ENCODE measurements around the gene PRSS37.
"Not testable (repeated sequence)": the region's sequence is repeated elsewhere in the genome, so short reads cannot be mapped to it uniquely, and the experiment has no call there.

DNA sequence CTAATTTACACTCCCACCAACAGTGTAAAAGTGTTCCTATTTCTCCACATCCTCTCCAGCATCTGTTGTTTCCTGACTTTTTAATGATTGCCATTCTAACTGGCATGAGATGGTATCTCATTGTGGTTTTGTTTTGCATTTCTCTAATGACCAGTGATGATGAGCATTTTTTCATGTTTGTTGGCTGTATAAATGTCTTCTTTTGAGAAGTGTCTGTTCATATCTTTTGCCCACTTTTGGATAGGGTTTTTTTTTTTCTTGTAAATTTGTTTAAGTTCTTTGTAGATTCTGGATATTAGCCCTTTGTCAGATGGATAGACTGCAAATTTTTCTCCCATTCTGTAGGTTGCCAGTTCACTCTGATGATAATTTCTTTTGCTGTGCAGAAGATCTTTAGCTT, 18.9 kb downstream of the PRSS37 start:
- TF ChIP-seq POLR2A, EP300 (IDR thresholded peaks at IDR 0.05): not testable (repeated sequence)
- TF ChIP-seq, protein P1, sequence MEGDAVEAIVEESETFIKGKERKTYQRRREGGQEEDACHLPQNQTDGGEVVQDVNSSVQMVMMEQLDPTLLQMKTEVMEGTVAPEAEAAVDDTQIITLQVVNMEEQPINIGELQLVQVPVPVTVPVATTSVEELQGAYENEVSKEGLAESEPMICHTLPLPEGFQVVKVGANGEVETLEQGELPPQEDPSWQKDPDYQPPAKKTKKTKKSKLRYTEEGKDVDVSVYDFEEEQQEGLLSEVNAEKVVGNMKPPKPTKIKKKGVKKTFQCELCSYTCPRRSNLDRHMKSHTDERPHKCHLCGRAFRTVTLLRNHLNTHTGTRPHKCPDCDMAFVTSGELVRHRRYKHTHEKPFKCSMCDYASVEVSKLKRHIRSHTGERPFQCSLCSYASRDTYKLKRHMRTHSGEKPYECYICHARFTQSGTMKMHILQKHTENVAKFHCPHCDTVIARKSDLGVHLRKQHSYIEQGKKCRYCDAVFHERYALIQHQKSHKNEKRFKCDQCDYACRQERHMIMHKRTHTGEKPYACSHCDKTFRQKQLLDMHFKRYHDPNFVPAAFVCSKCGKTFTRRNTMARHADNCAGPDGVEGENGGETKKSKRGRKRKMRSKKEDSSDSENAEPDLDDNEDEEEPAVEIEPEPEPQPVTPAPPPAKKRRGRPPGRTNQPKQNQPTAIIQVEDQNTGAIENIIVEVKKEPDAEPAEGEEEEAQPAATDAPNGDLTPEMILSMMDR (IDR thresholded peaks at IDR 0.05) = not testable (repeated sequence)

Data from ovary (tissue), 3 donors.